ENCODE measurements around the gene B9D1.

GRCh38 chr17:19338031-19338990 lies 24.2 kb downstream of the B9D1 start:
- TF ChIP-seq POLR2AphosphoS5 (IDR thresholded peaks at IDR 0.05; ENCODE audit: low read depth, low read length), result no peak
- no peak for TF ChIP-seq TAF1 (IDR thresholded peaks at IDR 0.05; ENCODE audit: borderline replicate concordance, insufficient read depth, low read length)
- no peak for TF ChIP-seq REST (IDR thresholded peaks at IDR 0.05; ENCODE audit: insufficient read depth in 1 of 2, low read depth in 2 of 2, low read length in 2 of 2)
- no peak for TF ChIP-seq SIN3A (IDR thresholded peaks at IDR 0.05; ENCODE audit: borderline replicate concordance, insufficient read depth, low read length)
- no peak for TF ChIP-seq FOXP2 (optimal IDR thresholded peaks at IDR 0.05; ENCODE audit: borderline replicate concordance, extremely low read depth, extremely low read length, insufficient read depth)

Measured in PFSK-1 (cell line).